Effector memory CD8-positive, alpha-beta T cell (primary cell): ENCODE results near the gene TBX3.

Experiments used
- ATAC-seq: fragments of 150-1000 bp; cut with Tn5 transposase; replicated peaks from 2 replicates; pipeline ENCODE4 v1.10.0; 2021; ENCODE audit warnings: mild to moderate bottlenecking, moderate library complexity
- DNase-seq, 3 experiments: peaks; one replicate each; pipeline ENCODE4 v3.0.0; 2021
- H3K27ac Mint-ChIP-seq, 2 donors: one replicate each; pipeline ENCODE4 v1.8.0; 2022; ENCODE audit warnings: mild to moderate bottlenecking in 2 of 2, mixed read lengths in 2 of 2, moderate library complexity in 2 of 2
- H3K27me3 Mint-ChIP-seq, 2 donors: one replicate each; pipeline ENCODE4 v1.8.0; 2022; ENCODE audit warnings: mixed read lengths in 2 of 2
- H3K36me3 Mint-ChIP-seq: one replicate; pipeline ENCODE4 v1.8.0; 2022; ENCODE audit warnings: mild to moderate bottlenecking, moderate library complexity, mixed read lengths; ENCODE audit not compliant: insufficient read depth
- H3K4me1 Mint-ChIP-seq, 2 donors: one replicate each; pipeline ENCODE4 v1.8.0; 2022; ENCODE audit warnings: low read depth in 2 of 2, mixed read lengths in 2 of 2
- H3K4me3 Mint-ChIP-seq, 2 donors: one replicate each; pipeline ENCODE4 v1.8.0; 2022; ENCODE audit warnings: mild to moderate bottlenecking in 2 of 2, mixed read lengths in 2 of 2, moderate library complexity in 2 of 2
- H3K9me3 Mint-ChIP-seq, 2 donors: one replicate each; pipeline ENCODE4 v1.8.0; 2022; ENCODE audit warnings: mixed read lengths in 2 of 2

The TBX3 gene

GRCh38 chr12:114673169-114673833 is 10.7 kb downstream of the TBX3 start:
- Mint-ChIP-seq H3K27me3 (peaks cover 56 to 85% of the 10 kb centered on the region in 2 donors), H3K27ac (no peak overlapping the region), H3K9me3 (no peaks in the 10 kb centered on the region), H3K4me1 (no peaks in the 10 kb centered on the region), H3K4me3 (no peak overlapping the region), H3K36me3 (no peaks in the 10 kb centered on the region)
- ATAC-seq, result no peak
- no peak for DNase-seq

GRCh38 chr12:114672817-114673168 is 11.2 kb downstream of the TBX3 start:
- DNase-seq (no peak), ATAC-seq (no peak)

GRCh38 chr12:114671443-114672411 is 12.2 kb downstream of the TBX3 start:
- ATAC-seq, result no peak
- no peak for DNase-seq
- H3K9me3 Mint-ChIP-seq, result no peaks in the 10 kb centered on the region
- H3K36me3 Mint-ChIP-seq, result no peaks in the 10 kb centered on the region
- peaks cover 68 to 87% of the 10 kb centered on the region in 2 donors for H3K27me3 Mint-ChIP-seq
- no peak overlapping the region for H3K4me3 Mint-ChIP-seq
- H3K4me1 Mint-ChIP-seq, result no peaks in the 10 kb centered on the region
- no peak overlapping the region for H3K27ac Mint-ChIP-seq

More at GRCh38 chr12:114672817-114673168, 11.2 kb downstream of the TBX3 start:
- Mint-ChIP-seq H3K27ac (no peak overlapping the region), H3K36me3 (no peaks in the 10 kb centered on the region), H3K9me3 (no peaks in the 10 kb centered on the region), H3K27me3 (peaks cover 57 to 85% of the 10 kb centered on the region in 2 donors), H3K4me3 (no peak overlapping the region), H3K4me1 (no peaks in the 10 kb centered on the region)

GRCh38 chr12:114671066-114671442 is 12.9 kb downstream of the TBX3 start:
- Mint-ChIP-seq H3K27me3 (peaks cover 68 to 87% of the 10 kb centered on the region in 2 donors), H3K4me1 (no peaks in the 10 kb centered on the region), H3K27ac (no peak overlapping the region), H3K36me3 (no peaks in the 10 kb centered on the region), H3K4me3 (no peak overlapping the region), H3K9me3 (no peaks in the 10 kb centered on the region)
- DNase-seq (no peak), ATAC-seq (no peak)

- Mint-ChIP-seq H3K4me1 (no peaks in the 10 kb centered on the region), H3K36me3 (no peaks in the 10 kb centered on the region), H3K4me3 (no peak overlapping the region), H3K27me3 (peaks cover 66 to 87% of the 10 kb centered on the region in 2 donors), H3K27ac (no peak overlapping the region), H3K9me3 (no peaks in the 10 kb centered on the region)
- no peak for ATAC-seq
- no peak for DNase-seq
Observed at GRCh38 chr12:114670291-114670980, 13.5 kb downstream of the TBX3 start.

GRCh38 chr12:114669401-114670290 is 14.3 kb downstream of the TBX3 start:
- H3K4me1 Mint-ChIP-seq, result no peaks in the 10 kb centered on the region
- H3K36me3 Mint-ChIP-seq, result no peaks in the 10 kb centered on the region
- H3K27ac Mint-ChIP-seq, result no peak overlapping the region
- DNase-seq (no peak), ATAC-seq (no peak)
- H3K27me3 Mint-ChIP-seq, result peaks cover 62 to 89% of the 10 kb centered on the region in 2 donors
- H3K4me3 Mint-ChIP-seq, result no peak overlapping the region
- no peaks in the 10 kb centered on the region for H3K9me3 Mint-ChIP-seq

GRCh38 chr12:114668886-114669288 is 15.1 kb downstream of the TBX3 start:
- H3K9me3 Mint-ChIP-seq, result no peaks in the 10 kb centered on the region
- H3K4me1 Mint-ChIP-seq, result no peaks in the 10 kb centered on the region
- peaks cover 68 to 93% of the 10 kb centered on the region in 2 donors for H3K27me3 Mint-ChIP-seq
- H3K27ac Mint-ChIP-seq, result no peak overlapping the region
- H3K36me3 Mint-ChIP-seq, result no peaks in the 10 kb centered on the region
- DNase-seq (no peak), ATAC-seq (no peak)
- H3K4me3 Mint-ChIP-seq, result no peak overlapping the region

GRCh38 chr12:114668151-114668885 is 15.7 kb downstream of the TBX3 start:
- no peak overlapping the region for H3K4me3 Mint-ChIP-seq
- DNase-seq (no peak), ATAC-seq (no peak)
- no peaks in the 10 kb centered on the region for H3K9me3 Mint-ChIP-seq
- H3K36me3 Mint-ChIP-seq, result no peaks in the 10 kb centered on the region
- H3K4me1 Mint-ChIP-seq, result no peaks in the 10 kb centered on the region
- peak overlapping the region in 1 of 2 donors; percentile 41 for H3K27ac Mint-ChIP-seq
- peaks cover 68 to 93% of the 10 kb centered on the region in 2 donors for H3K27me3 Mint-ChIP-seq

- Mint-ChIP-seq H3K27me3 (peaks cover 68 to 93% of the 10 kb centered on the region in 2 donors), H3K4me1 (peaks cover 0 to under 1% of the 10 kb centered on the region in 2 donors), H3K9me3 (no peaks in the 10 kb centered on the region), H3K27ac (peak overlapping the region in 1 of 2 donors; percentile 41), H3K36me3 (no peaks in the 10 kb centered on the region), H3K4me3 (no peak overlapping the region)
- ATAC-seq, result no peak
- DNase-seq, result no peak
Observed at GRCh38 chr12:114667669-114668150, 16.3 kb downstream of the TBX3 start.

GRCh38 chr12:114666746-114667668 is 17.0 kb downstream of the TBX3 start:
- H3K4me1 Mint-ChIP-seq, result peaks cover 0 to 4% of the 10 kb centered on the region in 2 donors
- no peak overlapping the region for H3K4me3 Mint-ChIP-seq
- no peaks in the 10 kb centered on the region for H3K9me3 Mint-ChIP-seq
- ATAC-seq (no peak), DNase-seq (no peak)
- no peak overlapping the region for H3K27ac Mint-ChIP-seq
- no peaks in the 10 kb centered on the region for H3K36me3 Mint-ChIP-seq
- peaks cover 66 to 93% of the 10 kb centered on the region in 2 donors for H3K27me3 Mint-ChIP-seq

GRCh38 chr12:114665411-114666260 is 18.3 kb downstream of the TBX3 start:
- ATAC-seq, result no peak
- H3K27ac Mint-ChIP-seq, result no peak overlapping the region
- H3K4me1 Mint-ChIP-seq, result peaks cover 0 to 4% of the 10 kb centered on the region in 2 donors
- no peaks in the 10 kb centered on the region for H3K36me3 Mint-ChIP-seq
- DNase-seq, result no peak
- no peaks in the 10 kb centered on the region for H3K9me3 Mint-ChIP-seq
- H3K4me3 Mint-ChIP-seq, result no peak overlapping the region
- H3K27me3 Mint-ChIP-seq, result peaks cover 59 to 84% of the 10 kb centered on the region in 2 donors
